ENCODE data around the gene SURF2.

DNA sequence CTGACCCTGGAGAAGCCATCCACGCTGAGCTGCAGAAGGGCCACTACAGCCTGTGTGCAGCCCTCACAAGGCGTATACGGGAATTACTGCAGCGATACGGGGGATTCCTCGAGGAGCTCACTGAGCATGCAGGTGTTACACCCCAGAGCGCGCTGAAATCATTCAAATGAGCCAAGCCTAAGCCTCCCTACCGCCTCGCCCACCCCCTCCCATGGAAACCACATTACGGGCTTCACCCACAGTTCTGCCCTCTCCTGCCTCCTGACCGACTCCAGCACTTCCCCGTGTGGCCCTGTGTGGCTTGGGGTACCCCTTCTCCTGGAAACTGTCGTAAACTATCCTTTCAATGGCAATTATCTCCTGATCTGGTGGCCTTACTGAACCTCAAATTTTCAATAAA, 33.6 kb upstream of the SURF2 start:
- no peak for TF ChIP-seq POLR2A (IDR thresholded peaks at IDR 0.05)
- TF ChIP-seq, protein P1, sequence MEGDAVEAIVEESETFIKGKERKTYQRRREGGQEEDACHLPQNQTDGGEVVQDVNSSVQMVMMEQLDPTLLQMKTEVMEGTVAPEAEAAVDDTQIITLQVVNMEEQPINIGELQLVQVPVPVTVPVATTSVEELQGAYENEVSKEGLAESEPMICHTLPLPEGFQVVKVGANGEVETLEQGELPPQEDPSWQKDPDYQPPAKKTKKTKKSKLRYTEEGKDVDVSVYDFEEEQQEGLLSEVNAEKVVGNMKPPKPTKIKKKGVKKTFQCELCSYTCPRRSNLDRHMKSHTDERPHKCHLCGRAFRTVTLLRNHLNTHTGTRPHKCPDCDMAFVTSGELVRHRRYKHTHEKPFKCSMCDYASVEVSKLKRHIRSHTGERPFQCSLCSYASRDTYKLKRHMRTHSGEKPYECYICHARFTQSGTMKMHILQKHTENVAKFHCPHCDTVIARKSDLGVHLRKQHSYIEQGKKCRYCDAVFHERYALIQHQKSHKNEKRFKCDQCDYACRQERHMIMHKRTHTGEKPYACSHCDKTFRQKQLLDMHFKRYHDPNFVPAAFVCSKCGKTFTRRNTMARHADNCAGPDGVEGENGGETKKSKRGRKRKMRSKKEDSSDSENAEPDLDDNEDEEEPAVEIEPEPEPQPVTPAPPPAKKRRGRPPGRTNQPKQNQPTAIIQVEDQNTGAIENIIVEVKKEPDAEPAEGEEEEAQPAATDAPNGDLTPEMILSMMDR (IDR thresholded peaks at IDR 0.05): no peak

All from heart left ventricle (tissue), 13 donors.